HG02642 (cell line): ENCODE data around the gene MEF2C.
"Not testable (repeated sequence)": the region's sequence is repeated elsewhere in the genome, so short reads cannot be mapped to it uniquely, and the experiment has no call there.

Source experiments
- ATAC-seq: cut with Tn5 transposase; IDR thresholded peaks from one replicate; pipeline ENCODE4 v1.9.1; 2021; ENCODE audit warnings: mild to moderate bottlenecking; ENCODE audit not compliant: unreplicated experiment, poor library complexity

Gene MEF2C

DNA sequence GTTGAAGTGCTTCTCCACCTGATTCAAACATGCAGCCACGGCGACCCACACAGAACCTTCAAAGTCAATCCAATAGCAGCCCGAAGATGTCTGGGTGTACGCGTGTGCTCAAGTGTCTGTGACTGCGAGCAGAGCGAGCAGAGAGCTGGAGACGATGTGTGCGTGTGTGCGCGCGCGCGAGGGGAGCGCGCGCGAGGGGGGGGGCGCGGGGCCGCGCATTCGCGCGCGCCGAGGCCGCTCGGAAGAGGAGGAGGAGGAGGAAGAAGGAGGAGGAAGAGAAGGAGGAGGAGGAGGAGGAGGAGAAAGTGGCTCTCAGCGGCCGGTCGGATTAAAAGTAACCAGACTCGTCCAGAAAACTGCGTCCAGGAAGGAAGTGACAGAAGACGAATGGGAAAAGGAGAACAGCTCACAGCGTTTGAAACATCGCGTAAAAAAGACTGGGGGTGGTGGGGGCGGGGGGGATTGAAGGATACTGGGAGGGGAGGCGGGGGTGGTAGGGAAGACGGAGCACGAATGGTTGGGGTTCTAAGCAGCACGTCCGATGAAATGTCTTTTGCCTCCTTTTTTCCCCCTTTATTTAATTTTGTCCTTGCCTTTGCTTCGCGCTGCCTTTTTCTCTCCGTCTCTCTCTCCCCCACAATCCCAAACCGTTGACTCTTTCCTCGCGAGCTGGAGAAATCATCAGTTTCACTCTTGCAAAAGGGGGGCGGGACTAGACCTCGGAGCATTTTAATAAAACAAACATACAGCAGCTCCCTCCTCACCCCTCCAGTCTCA lies at the start of gene MEF2C:
Gene MEF2C (minus strand): TSS at position 126 of the 777 bp plus-strand sequence. CDS start 59,396 bp downstream, outside the sequence.
- peak; percentile 42 for ATAC-seq

- no peak for ATAC-seq
These were observed 49.6 kb upstream of the MEF2C start for GRCh38 chr5:88932541-88932940.

DNA sequence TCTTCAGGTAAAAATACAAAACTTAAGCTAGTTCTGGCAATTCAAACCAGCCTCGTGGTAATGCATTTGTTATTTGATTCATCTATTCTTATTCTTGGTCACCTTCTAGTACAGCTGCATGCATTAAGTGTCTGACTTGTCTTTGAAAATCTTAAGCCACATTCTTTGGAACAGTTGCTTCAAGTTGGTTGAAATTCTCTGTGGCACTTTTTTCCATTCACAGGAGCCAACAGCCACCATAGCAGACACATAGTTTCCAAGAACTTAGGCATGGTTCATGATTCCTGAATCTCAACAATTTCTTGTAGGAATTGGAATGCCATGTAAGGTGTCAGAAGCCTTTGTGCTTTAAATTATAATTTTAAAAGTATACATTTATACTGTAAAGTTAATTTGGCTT lies 47.4 kb upstream of the MEF2C start:
- ATAC-seq = no peak

DNA sequence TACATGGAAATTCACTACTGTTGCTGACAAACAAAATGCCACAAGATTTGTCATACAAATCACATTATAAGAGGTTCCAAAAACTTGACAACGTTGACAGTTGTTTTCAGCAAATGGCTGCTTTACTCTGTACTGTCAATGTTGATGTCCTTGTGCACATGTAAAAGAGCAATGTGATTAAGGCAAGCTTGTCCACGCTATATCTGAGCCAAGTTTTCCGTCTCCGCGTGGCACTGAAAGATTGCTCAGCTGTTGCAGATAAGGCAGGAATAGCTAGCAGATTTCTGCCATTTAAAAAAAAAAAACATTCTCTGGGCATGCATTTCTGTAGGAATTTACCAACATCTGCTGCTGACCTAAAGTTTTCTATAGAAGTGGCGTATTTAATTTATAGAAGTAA lies 46.4 kb upstream of the MEF2C start:
- no peak for ATAC-seq

DNA sequence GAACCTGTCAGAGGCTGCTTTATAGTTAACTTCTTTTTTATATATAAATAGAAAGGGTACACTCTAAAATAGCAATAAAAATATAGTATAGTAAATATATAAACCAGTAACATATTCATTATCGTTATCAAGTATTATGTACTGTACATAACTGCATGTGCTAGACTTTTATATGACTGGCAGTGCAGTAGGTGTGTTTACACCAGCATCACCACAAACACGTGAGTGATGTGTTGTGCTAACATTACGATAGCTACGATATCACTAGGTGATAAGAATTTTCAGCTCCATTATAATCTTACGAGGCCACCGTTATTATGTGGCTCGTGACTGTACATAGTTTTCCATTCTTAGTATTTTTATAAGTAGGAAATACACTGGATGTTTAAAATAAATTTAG lies 43.8 kb upstream of the MEF2C start:
- no peak for ATAC-seq

DNA sequence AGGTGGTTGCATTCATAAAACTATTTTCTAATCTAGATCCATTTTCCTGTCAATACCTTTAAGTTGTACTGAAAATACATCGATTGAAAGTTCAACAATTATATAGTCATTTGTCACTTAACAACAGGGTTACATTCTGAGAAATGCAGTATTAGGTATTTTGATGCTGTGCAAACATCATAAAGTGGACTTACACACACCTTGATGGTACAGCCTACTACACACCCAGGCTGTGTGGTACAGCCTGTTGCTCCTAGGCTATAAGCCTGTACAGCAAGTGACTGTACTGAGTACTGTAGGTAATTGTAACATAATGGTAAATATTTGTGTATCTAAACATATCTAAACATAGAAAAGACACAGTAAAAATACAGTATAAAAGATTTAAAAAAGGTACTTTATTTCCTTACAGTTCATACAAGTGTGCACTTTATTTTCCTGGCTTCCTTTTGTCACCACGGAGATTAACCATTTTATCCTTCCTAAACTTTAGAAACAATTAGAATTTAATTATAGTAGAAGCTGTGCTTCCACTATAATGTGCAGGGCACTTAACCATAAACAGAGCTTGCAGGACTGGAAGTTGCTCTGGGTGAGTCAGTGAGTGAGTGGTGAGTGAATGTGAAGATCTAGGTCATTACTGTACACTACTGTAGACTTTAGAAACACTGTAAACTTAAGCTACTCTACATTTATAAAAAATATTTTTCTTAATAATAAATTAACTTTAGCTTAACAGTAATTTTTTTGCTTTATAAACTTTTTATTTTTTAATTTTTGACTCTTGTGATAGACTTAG lies 42.9 kb upstream of the MEF2C start:
- ATAC-seq = no peak

DNA sequence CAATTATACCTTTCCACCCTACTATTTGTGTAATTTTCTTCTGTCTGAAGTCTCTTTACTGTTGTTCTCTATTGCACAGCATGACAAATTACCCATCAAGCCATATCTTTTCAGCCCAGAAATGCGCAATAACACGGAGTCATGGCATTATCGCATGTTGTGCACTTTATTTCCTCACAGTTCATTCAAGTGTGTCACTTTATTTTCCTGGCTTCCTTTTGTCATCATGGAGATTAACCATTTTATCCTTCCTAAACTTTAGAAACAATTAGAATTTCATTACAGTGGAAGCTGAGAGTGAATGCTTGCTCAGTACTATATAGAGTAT lies 41.3 kb upstream of the MEF2C start:
- ATAC-seq = no peak

GRCh38 chr5:88923623-88924329 lies 40.8 kb upstream of the MEF2C start:
- no peak for ATAC-seq

GRCh38 chr5:88912743-88913142 lies 29.8 kb upstream of the MEF2C start:
- not testable (repeated sequence) for ATAC-seq

GRCh38 chr5:88911059-88911572 lies 28.1 kb upstream of the MEF2C start:
- not testable (repeated sequence) for ATAC-seq

DNA sequence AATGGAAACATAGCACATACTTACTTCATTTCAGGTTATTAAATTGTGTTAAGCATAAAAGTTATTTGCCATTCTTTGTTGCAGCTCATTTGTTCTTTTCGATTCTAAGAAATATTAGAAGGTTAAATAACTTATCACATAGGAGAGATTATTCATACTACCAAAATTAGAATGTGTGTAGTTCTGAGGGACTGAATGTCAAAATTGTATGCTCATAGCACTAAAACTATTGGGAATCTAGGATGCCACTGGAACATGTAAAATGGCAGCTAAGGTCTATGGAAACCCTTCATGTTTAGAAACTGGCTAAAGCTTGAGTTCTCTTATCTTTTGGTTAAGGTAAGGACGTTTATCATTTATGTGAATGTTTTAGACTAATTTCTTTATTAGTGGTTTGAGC lies 21.5 kb upstream of the MEF2C start:
- ATAC-seq = not testable (repeated sequence)

GRCh38 chr5:88903966-88904365 lies 21.0 kb upstream of the MEF2C start:
- not testable (repeated sequence) for ATAC-seq

GRCh38 chr5:88901077-88901476 lies 18.1 kb upstream of the MEF2C start:
- not testable (repeated sequence) for ATAC-seq

DNA sequence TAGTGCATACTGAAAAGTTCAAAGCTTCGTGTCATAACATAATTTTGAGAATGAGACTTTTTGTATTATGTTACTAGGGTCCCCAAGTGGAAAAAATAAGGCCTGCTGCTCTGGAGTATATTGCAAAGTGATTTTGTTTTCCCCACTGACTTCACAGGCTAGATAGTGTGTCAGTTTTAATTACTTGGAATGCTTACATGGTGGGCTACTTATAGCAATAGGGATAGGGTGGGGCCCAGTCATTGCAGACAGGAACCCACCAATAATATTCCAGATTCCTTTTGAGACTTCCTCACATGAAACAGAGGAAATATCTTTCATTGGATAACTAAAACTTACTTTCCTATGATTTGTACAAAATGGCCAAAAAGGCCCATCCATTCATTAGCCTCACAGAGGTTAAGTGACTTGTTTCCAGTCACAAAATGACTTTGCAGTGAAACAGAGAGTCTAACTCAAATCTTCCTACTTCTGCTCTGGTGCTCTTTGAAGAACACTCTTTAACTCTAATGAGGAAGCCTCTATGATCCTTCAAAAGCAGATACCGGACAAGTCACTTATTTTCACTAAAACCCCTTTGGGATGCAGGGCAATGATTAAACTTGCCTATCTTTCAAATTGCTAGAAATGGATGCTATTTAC lies 16.2 kb upstream of the MEF2C start:
- ATAC-seq = no peak

DNA sequence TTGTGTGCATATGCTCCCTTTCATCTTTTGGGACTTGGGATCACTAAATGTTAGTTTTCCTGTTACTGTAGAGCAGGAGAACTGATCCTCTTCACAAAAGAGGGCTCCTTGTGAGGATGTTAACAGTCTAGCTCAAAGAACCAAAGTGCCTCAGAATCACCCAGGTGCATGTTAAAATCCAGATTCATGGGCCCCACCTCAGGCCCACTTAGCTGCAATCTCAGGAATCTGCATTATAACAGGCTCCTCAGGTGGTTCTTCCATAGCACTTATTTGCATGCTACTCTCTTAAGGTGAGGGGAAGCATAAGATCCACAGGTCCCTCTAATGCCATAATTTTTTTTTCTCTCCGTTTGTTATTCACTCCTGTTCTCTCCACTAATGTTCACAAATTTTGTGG lies 14.8 kb upstream of the MEF2C start:
- ATAC-seq = no peak

DNA sequence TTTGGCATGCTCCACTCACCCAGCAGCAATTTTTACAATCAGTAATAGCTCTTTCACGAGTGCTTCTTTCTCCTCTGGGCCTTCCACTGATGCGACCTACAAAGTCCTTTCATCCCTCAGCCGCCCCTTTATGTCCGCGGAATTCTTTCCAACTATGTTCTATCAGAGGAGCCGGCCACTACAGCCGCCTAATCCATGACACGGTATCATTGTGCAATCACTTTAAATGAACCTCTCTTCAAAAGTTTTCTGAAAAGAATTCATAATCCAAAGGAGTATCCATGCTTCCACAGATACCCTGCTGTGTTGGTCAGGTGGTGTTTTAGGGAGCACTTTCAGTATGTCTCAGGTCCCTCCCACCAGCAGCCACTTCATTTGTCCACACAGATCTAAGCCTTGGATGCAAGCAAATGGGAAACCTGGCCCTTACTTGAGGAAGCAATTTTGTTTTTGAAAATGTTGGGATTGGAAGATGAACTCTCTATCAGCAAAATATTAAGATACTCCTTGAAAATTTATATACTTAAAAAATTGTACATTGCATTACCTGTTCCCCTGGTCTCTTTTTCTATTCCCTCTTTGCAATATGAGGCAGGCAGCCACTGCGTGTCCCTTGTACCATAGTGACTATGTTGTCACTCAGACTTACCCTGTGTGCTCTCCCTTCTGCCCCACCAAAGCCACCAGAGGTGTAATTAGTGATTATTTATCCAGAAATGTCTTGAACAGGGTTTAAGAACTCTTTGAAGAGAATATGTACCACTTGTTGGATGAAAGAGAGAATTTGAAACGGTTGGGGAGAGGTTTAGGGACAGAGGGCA lies 12.9 kb upstream of the MEF2C start:
- no peak for ATAC-seq

GRCh38 chr5:88892669-88893068 lies 9.7 kb upstream of the MEF2C start:
- ATAC-seq = no peak

DNA sequence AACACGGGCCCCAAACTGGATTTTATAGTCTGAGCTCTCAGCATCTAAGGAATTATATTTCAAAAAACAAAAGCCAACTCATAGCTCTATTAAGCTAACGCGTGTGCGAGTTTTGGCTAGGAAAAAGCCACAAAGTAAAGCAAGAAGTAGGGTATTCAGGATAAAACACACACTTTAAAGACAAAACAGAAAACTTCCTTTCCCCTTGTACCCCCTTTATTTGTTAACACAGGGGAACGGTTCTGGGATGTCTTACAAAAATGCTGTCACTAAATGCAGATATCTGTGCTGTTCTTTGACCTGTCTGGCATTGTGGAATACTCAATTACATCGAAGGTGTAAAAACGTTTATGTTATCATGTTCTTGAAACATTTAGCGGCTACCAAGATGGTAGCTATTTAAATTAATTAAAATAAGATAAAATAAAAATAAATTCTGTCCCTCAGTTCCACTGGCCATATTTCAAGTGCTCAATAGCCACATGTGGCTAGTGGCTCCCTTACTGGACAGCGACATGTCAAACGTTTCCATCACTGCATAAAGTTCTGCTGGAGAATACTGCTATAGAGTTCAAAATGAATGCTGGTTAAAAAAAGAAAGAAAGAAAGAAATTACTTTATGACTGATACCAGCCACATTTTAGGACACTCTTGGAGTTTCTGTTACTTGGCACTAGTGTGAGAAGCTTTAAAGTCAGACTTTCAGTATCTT lies 7.2 kb upstream of the MEF2C start:
- ATAC-seq = no peak
